HCT116 (cell line): ENCODE results near the gene RAVER2. TPM values are rescaled to one million over a fixed set of nuclear protein-coding genes. Genes with fewer than 3 reads are reported as not detected.

Source experiments
- ATAC-seq: fragments of 200-7000 bp; cut with Tn5 transposase; 2 replicates; pipeline ENCODE4 v1.9.1; 2020; ENCODE audit warnings: mild to moderate bottlenecking, moderate library complexity
- BruUV-seq: library from RNA; stranded (reverse); fragments of 400-500 nt; replicated peaks from 2 replicates; lab custom pipeline; 2021; lab: Mats Ljungman, UMichigan
- CTCF ChIA-PET: fragments of 300-600 bp; sonication (Branson Sonifier 250); formaldehyde crosslinking; loops from one replicate; lab custom pipeline; 2021; ENCODE audit warnings: antibody characterized with exemption; lab: Charles Lee
- POLR2A ChIA-PET: fragments of 300-600, 350-600 bp; sonication (Branson Sonifier 250); formaldehyde crosslinking; loops from one replicate; lab custom pipeline; 2021; ENCODE audit warnings: antibody characterized with exemption; lab: Charles Lee
- RAD21 ChIA-PET, 2 experiments: fragments of 300-600 bp; sonication (Branson Sonifier 250); formaldehyde crosslinking; loops; one replicate each; lab custom pipeline; 2023; ENCODE audit warnings: low total read pairs in 2 of 2; ENCODE audit not compliant: uncharacterized antibody in 2 of 2, unreplicated experiment in 2 of 2, low non-redundant PET in 1 of 2; lab: Charles Lee
- DNase-seq: peaks from one replicate; pipeline ENCODE4 v3.0.0-alpha.2; 2010; ENCODE audit warnings: low read depth, low spot score
- H2AFZ ChIP-seq: fragments of 200-600 bp; shearing (Covaris generic), sonication (generic); 2 replicates; pipeline ENCODE4 v1.6.1; 2017; ENCODE audit warnings: low read depth, mixed run types, mixed read lengths, antibody characterized with exemption, low read length; ENCODE audit not compliant: poor library complexity, severe bottlenecking
- H3K27ac ChIP-seq: 2 replicates; pipeline ENCODE4 v1.5.1; 2012; ENCODE audit warnings: low read depth, low read length
- H3K27me3 ChIP-seq: fragments of 200-600 bp; sonication (generic); 2 replicates; pipeline ENCODE4 v1.6.1; 2016; ENCODE audit warnings: mixed run types, low read length, mixed read lengths; ENCODE audit not compliant: insufficient read depth
- H3K36me3 ChIP-seq, 2 experiments: fragments of 200-500 bp in 1 of 2; fragments of 200-600 bp in 1 of 2; sonication (Bioruptor generic) in 1 of 2; sonication (generic) in 1 of 2; 2 replicates each; pipeline versions ENCODE4 v1.5.1 to v1.6.1; 2014 to 2016; ENCODE audit warnings: low read length in 2 of 2, inconsistent platforms in 1 of 2, mixed read lengths in 1 of 2, mixed run types in 1 of 2; ENCODE audit not compliant: insufficient read depth in 2 of 2, control insufficient read depth in 1 of 2
- H3K4me1 ChIP-seq, 2 experiments: fragments of 200-600 bp in 1 of 2; sonication (generic) in 1 of 2; 2 replicates each; pipeline versions ENCODE4 v1.5.1 to v1.6.1; 2012 to 2017; ENCODE audit warnings: low read length in 2 of 2, inconsistent platforms in 1 of 2, mild to moderate bottlenecking in 1 of 2, mixed read lengths in 1 of 2, mixed run types in 1 of 2, moderate library complexity in 1 of 2; ENCODE audit not compliant: insufficient read depth in 2 of 2, control insufficient read depth in 1 of 2
- H3K4me2 ChIP-seq: fragments of 200-600 bp; sonication (generic); 2 replicates; pipeline ENCODE4 v1.6.1; 2017; ENCODE audit warnings: mixed run types, low read length, mixed read lengths
- H3K4me3 ChIP-seq, 2 experiments: fragments of 200-600 bp in 1 of 2; sonication (generic) in 1 of 2; replicated peaks in 1 of 2; 2 replicates each; pipeline ENCODE4 v1.5.1; 2011 to 2016; ENCODE audit warnings: low read length in 2 of 2, control low read depth in 1 of 2, low read depth in 1 of 2, mild to moderate bottlenecking in 1 of 2, mixed read lengths in 1 of 2, mixed run types in 1 of 2
- H3K79me2 ChIP-seq: fragments of 200-600 bp; sonication (generic); 2 replicates; pipeline ENCODE4 v1.6.1; 2017; ENCODE audit warnings: mild to moderate bottlenecking, mixed run types, low read length, moderate library complexity, mixed read lengths; ENCODE audit not compliant: insufficient read depth
- H3K9ac ChIP-seq: fragments of 200-600 bp; sonication (generic); 2 replicates; pipeline ENCODE4 v1.6.1; 2016; ENCODE audit warnings: low read length, mixed read lengths
- H3K9me2 ChIP-seq: fragments of 200-600 bp; sonication (generic), shearing (Covaris generic); 2 replicates; pipeline ENCODE4 v1.6.1; 2017; ENCODE audit warnings: mixed run types, mild to moderate bottlenecking, moderate library complexity; ENCODE audit not compliant: insufficient read depth
- H3K9me3 ChIP-seq, 2 experiments: fragments of 200-500 bp in 1 of 2; fragments of 200-600 bp in 1 of 2; sonication (Bioruptor generic) in 1 of 2; sonication (generic) in 1 of 2; 2 replicates each; pipeline ENCODE4 v1.6.1; 2014 to 2017; ENCODE audit warnings: low read length in 2 of 2, mixed read lengths in 2 of 2, inconsistent platforms in 1 of 2, low read depth in 1 of 2, mild to moderate bottlenecking in 1 of 2, mixed run types in 1 of 2, moderate library complexity in 1 of 2; ENCODE audit not compliant: control insufficient read depth in 1 of 2, insufficient read depth in 1 of 2
- H4K20me1 ChIP-seq: fragments of 200-600 bp; sonication (generic), shearing (Covaris generic); 2 replicates; pipeline ENCODE4 v1.6.1; 2017; ENCODE audit warnings: mixed run types, mild to moderate bottlenecking, moderate library complexity; ENCODE audit not compliant: insufficient read depth
- CTCF ChIP-seq, 3 experiments: fragments of 200-600 bp in 1 of 3; sonication (generic) in 1 of 3; IDR thresholded peaks in 2 of 3; conservative IDR thresholded peaks in 1 of 3; 2 replicates each; pipeline ENCODE4 v1.5.1; 2012 to 2017; ENCODE audit warnings: low read depth in 2 of 3, low read length in 2 of 3, antibody characterized with exemption in 1 of 3, borderline replicate concordance in 1 of 3, control low read depth in 1 of 3, mild to moderate bottlenecking in 1 of 3, mixed read lengths in 1 of 3, mixed run types in 1 of 3, moderate library complexity in 1 of 3; ENCODE audit not compliant: insufficient read depth in 1 of 3
- ELF1 ChIP-seq: IDR thresholded peaks from 2 replicates; pipeline ENCODE4 v1.6.1; 2012; ENCODE audit warnings: low read depth, borderline replicate concordance
- MAX ChIP-seq: IDR thresholded peaks from 2 replicates; pipeline ENCODE4 v1.6.1; 2012
- RAD21 ChIP-seq: IDR thresholded peaks from 2 replicates; pipeline ENCODE4 v1.6.1; 2012; ENCODE audit warnings: low read depth, mild to moderate bottlenecking
- intact Hi-C: fragments of 100-400 bp; cut with micrococcal nuclease; formaldehyde crosslinking; loops from 2 replicates; pipeline ENCODE4 v1.10.0; 2022
- total RNA-seq: library from RNA; stranded (reverse); gene quantifications from one replicate; pipeline ENCODE4 v1.2.1, GENCODE V29; 2021; ENCODE audit not compliant: unreplicated experiment
- TF ChIP-seq, protein P1 (sequence below): IDR thresholded peaks from 2 replicates; pipeline ENCODE4 v1.6.1; 2011; ENCODE audit warnings: mild to moderate bottlenecking, low read length, moderate library complexity; ENCODE audit not compliant: insufficient replicate concordance; ENCODE audit errors: extremely low read depth

The RAVER2 gene
- total RNA-seq, 1 experiment from 2014 or later, result 23.2 TPM

DNA sequence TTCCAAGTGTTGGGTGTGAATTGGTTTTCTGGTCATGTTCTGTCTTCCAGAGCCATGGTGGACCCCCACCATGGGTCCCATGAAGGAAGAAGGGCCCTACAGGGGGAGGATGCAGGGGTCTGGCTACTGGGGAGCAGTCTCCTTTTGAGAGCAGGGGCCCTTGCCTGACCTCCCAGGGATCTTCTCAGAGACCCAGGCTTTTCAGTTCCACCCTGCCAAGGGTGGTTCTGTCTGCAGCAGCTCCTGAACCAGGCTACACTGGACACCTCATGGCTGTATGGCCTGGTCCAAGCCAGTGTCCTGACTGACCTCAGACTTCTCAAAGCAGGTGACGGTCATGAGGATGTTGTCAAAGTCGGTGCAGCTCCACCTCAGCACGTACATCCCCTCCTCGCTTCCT lies 112.5 kb downstream of the RAVER2 start:
- CTCF ChIA-PET, result no interaction called here
- ATAC-seq, result no peak
- intact Hi-C loops, result no loop called here

DNA sequence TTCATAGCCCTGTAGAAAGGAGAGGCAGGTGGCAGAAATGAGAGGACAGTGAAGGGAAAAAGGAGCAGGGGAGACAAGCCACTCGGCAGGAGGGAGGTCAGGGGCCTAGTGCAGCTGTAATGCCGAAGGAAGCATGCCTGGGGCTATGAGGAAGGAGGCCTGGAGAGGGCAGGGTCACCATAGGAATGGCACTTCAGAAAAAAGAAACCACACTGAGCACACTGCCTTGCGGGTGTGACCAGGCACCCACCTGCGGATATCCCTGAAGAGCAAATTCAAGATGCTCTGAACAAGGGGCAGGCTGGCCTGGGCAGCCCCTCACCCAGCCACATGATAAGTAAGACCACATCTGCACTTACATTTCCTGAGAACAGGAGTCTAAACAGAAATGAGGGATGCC lies 116.7 kb downstream of the RAVER2 start:
- ATAC-seq, result peak; percentile 64
- TF ChIP-seq CTCF (IDR thresholded peaks at IDR 0.05 in 2 of 3, conservative IDR thresholded peaks at IDR 0.05 in 1 of 3; ENCODE audit: borderline replicate concordance in 1 of 3, insufficient read depth in 1 of 3, low read depth in 2 of 3, low read length in 2 of 3), result 0 out of 6 replicates have a peak, but pooled peaks of 2 of the 3 experiments have one; percentile 18 to 20
- TF ChIP-seq RAD21, result peak; percentile 56
- no peak for TF ChIP-seq ELF1
- TF ChIP-seq, all 23 proteins: peak for 2
- Histone ChIP-seq H3K9ac (no peak overlapping the region), H3K9me2 (no peaks in the 10 kb centered on the region), H3K4me1 (peaks cover 7 to 10% of the 10 kb centered on the region in 2 experiments; a peak in 3 of 4 replicates), H2AFZ (no peak overlapping the region), H4K20me1 (no peaks in the 10 kb centered on the region), H3K27ac (no peak overlapping the region), H3K27me3 (no peaks in the 10 kb centered on the region), H3K4me3 (no peak overlapping the region), H3K4me2 (no peak overlapping the region), H3K9me3 (no peaks in the 10 kb centered on the region), H3K79me2 (no peaks in the 10 kb centered on the region), H3K36me3 (no peaks in the 10 kb centered on the region; a peak in 2 of 4 replicates)
- intact Hi-C loops, result loop anchor here (5.0 to 10.0 kb wide), 2 partner anchors 103 to 161 kb away; partner anchors contain the start of gene JAK1
- ChIA-PET CTCF (no interaction called here), POLR2A (no interaction called here), RAD21 (no interaction called here)
- BruUV-seq, result no TSS peak
- DNase-seq, result no peak

More for the DNA sequence above, 112.5 kb downstream of the RAVER2 start:
- H3K79me2 ChIP-seq, result no peaks in the 10 kb centered on the region
- TF ChIP-seq, protein P1, sequence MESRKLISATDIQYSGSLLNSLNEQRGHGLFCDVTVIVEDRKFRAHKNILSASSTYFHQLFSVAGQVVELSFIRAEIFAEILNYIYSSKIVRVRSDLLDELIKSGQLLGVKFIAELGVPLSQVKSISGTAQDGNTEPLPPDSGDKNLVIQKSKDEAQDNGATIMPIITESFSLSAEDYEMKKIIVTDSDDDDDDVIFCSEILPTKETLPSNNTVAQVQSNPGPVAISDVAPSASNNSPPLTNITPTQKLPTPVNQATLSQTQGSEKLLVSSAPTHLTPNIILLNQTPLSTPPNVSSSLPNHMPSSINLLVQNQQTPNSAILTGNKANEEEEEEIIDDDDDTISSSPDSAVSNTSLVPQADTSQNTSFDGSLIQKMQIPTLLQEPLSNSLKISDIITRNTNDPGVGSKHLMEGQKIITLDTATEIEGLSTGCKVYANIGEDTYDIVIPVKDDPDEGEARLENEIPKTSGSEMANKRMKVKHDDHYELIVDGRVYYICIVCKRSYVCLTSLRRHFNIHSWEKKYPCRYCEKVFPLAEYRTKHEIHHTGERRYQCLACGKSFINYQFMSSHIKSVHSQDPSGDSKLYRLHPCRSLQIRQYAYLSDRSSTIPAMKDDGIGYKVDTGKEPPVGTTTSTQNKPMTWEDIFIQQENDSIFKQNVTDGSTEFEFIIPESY, result no peak
- TF ChIP-seq MAX, result no peak
- TF ChIP-seq, all 23 proteins: peak for 0
- Histone ChIP-seq H3K36me3 (peaks cover 0 to 2% of the 10 kb centered on the region in 2 experiments; a peak in 2 of 4 replicates), H2AFZ (no peak overlapping the region), H3K27me3 (no peaks in the 10 kb centered on the region), H3K4me2 (no peak overlapping the region), H3K9me2 (no peaks in the 10 kb centered on the region), H4K20me1 (no peaks in the 10 kb centered on the region), H3K27ac (no peak overlapping the region), H3K4me1 (no peaks in the 10 kb centered on the region), H3K9me3 (no peaks in the 10 kb centered on the region), H3K4me3 (no peak overlapping the region), H3K9ac (no peak overlapping the region)
- no TSS peak for BruUV-seq
- no peak for DNase-seq
- ChIA-PET POLR2A (no interaction called here), RAD21 (no interaction called here)
